Stimulated activated naive B cell treated with anti-CD40 and anti-IgM and Interleukin-4, amounts not matched to agents 10 μg/mL and 1 μg/mL and 100 μg/mL, for 72 hours (primary cell): ENCODE measurements around the gene USH2A.

Source experiments
- ATAC-seq, 2 donors: fragments of 150-1000 bp; cut with Tn5 transposase; replicated peaks; 2 replicates each; pipeline ENCODE4 v1.10.0; 2021; ENCODE audit warnings: moderate library complexity in 1 of 2
- DNase-seq: peaks from one replicate; pipeline ENCODE4 v3.0.0; 2021
- H3K27ac Mint-ChIP-seq: one replicate; pipeline ENCODE4 v1.8.0; 2022; ENCODE audit warnings: mild to moderate bottlenecking, mixed read lengths
- H3K27me3 Mint-ChIP-seq, 2 donors: one replicate each; pipeline ENCODE4 v1.8.0; 2022; ENCODE audit warnings: mixed read lengths in 2 of 2
- H3K36me3 Mint-ChIP-seq, 2 donors: one replicate each; pipeline ENCODE4 v1.8.0; 2022; ENCODE audit warnings: mixed read lengths in 2 of 2, mild to moderate bottlenecking in 1 of 2
- H3K4me1 Mint-ChIP-seq, 2 donors: one replicate each; pipeline ENCODE4 v1.8.0; 2022; ENCODE audit warnings: mixed read lengths in 2 of 2, mild to moderate bottlenecking in 1 of 2
- H3K4me3 Mint-ChIP-seq, 2 donors: one replicate each; pipeline ENCODE4 v1.8.0; 2022; ENCODE audit warnings: mild to moderate bottlenecking in 2 of 2, mixed read lengths in 2 of 2, moderate library complexity in 1 of 2
- H3K9me3 Mint-ChIP-seq, 2 donors: one replicate each; pipeline ENCODE4 v1.8.0; 2022; ENCODE audit warnings: mixed read lengths in 2 of 2, mild to moderate bottlenecking in 1 of 2

Gene USH2A

DNA sequence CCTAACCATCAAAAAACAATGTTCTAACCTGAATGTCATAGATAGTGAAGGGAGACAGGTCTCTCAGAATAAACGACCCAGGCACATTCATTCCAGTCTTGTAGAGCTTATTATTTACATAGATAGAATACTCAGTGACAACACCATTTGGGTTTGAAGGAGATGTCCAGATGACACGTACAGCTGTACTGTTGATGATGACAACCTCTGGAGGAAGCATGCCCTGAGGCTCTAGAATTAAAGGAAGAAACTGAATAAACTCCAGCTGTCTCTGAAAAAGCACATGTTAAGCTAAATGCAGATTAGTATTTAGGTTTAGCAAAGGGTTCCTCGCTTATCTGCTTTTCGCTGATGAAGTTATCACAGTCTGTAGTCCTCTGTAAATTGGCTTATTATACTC is 579.0 kb downstream of the USH2A start:
- Mint-ChIP-seq H3K27me3 (no peaks in the 10 kb centered on the region), H3K36me3 (no peaks in the 10 kb centered on the region), H3K9me3 (peaks cover 0 to 8% of the 10 kb centered on the region in 2 donors), H3K4me1 (no peaks in the 10 kb centered on the region), H3K4me3 (no peak overlapping the region), H3K27ac (no peak overlapping the region)
- DNase-seq (no peak), ATAC-seq (no peak)

DNA sequence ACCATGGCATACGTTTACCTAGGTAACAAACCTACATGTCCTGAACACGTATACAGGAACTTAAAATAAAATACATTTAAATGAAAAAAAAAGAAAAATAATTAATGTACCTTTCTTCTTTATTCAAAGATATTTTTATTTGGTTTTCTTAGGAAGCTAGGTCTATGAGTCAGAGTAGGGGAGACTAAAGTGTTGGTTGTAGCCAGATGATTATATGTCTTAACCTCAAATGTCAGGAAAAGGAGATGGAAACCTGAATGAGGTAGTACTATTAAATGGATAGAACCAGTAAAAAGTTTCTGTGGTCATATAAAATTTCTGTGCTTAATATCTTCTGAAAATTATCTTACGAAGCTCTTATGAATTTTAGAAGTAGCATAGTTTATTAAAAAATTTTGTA is 580.3 kb downstream of the USH2A start:
- no peaks in the 10 kb centered on the region for H3K27me3 Mint-ChIP-seq
- H3K4me3 Mint-ChIP-seq = no peak overlapping the region

DNA sequence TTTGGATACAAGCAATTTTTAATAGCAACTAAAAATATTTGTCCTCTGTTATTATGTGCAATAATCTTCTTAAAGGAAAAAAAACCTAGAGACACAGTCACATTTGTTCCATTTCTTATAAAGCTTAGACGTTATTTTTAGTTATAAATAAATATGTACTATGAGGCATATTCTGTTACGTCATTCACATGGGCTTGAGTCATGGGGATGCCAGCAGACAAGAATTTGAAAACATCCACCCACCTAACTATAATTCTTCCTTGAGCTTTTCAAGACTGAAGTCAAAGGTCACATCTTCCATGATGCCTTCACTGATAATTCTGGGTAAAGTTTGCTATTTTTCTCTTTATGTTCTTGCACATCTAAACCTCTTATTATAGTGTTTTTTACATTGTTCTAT is 587.3 kb downstream of the USH2A start:
- Mint-ChIP-seq H3K27me3 (no peaks in the 10 kb centered on the region), H3K9me3 (peaks cover 2 to 13% of the 10 kb centered on the region in 2 donors), H3K27ac (no peak overlapping the region), H3K36me3 (no peaks in the 10 kb centered on the region), H3K4me1 (no peaks in the 10 kb centered on the region), H3K4me3 (no peak overlapping the region)
- ATAC-seq = no peak
- DNase-seq = no peak

More for the DNA sequence above, 580.3 kb downstream of the USH2A start:
- DNase-seq (no peak), ATAC-seq (no peak)
- no peaks in the 10 kb centered on the region for H3K4me1 Mint-ChIP-seq
- H3K9me3 Mint-ChIP-seq = peaks cover 7 to 8% of the 10 kb centered on the region in 2 donors
- no peak overlapping the region for H3K27ac Mint-ChIP-seq
- H3K36me3 Mint-ChIP-seq = no peaks in the 10 kb centered on the region

DNA sequence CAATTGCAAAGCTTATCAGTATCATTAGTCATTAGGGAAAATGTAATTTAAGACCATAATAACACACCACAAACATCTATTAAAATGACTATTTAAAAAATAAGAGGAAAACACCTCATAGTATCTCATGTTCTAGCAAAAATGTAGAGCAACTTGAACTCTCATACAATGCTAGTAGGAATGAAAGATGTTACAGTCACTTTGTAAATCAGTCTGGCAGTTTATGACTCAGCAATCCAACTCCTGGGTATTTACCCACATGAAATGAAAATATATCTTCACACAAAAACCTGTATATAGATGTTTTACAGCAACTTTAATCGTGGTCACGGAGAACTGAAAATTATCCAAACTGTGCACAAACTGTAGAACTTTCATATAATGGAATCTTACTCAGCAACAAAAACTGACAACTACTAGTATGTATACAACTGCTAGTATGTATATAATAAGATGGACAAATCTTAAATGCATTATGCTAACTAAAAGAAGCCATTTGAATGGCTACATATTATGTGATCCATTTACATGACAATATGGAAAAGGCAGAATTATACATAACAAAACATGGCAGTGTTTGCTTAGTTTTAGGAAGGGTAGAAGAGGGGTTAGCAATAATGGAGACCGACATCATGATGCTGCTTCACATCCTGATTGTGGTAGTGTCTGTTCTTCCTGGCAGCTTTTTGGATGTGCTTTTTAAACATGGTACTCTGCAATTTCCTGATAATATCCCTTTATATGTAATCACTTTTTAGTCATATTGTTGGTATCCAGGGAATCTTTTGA is 589.1 kb downstream of the USH2A start:
- ATAC-seq (no peak), DNase-seq (no peak)
- H3K36me3 Mint-ChIP-seq = no peaks in the 10 kb centered on the region
- H3K4me1 Mint-ChIP-seq = no peaks in the 10 kb centered on the region
- no peak overlapping the region for H3K4me3 Mint-ChIP-seq
- no peaks in the 10 kb centered on the region for H3K27me3 Mint-ChIP-seq
- H3K27ac Mint-ChIP-seq = no peak overlapping the region
- peaks cover 4 to 14% of the 10 kb centered on the region in 2 donors for H3K9me3 Mint-ChIP-seq

DNA sequence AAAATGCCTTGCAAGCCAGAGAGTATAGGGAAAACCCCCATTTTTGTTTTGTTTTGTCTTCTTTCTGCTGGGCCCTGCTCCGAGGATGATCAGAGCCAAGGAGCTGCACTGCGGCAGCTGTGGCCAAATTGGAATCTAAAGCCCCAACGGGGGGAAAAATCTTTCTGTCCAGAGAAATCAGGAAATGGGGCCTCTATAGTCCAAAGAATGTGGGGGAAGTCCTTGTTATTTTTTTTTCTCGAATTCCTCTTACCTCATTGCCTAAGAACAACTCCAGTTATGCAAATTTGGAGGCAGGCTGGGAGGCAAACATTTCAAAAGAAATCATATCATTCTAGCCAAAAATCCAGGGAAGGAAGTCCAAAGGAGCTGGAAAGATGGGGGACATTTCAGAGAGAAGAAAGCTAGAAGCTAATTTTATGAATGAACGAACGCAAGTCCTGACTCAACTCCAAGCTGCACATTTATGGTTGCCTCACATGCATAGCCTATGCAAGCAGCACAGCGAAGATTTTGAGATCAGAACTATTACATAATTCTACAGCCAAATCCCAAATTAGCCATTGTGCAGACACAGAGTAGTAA is 592.9 kb downstream of the USH2A start:
- ATAC-seq (no peak), DNase-seq (no peak)
- Mint-ChIP-seq H3K27me3 (no peaks in the 10 kb centered on the region), H3K27ac (no peak overlapping the region), H3K4me1 (no peaks in the 10 kb centered on the region), H3K9me3 (peaks cover 4 to 7% of the 10 kb centered on the region in 2 donors), H3K4me3 (no peak overlapping the region), H3K36me3 (no peaks in the 10 kb centered on the region)

DNA sequence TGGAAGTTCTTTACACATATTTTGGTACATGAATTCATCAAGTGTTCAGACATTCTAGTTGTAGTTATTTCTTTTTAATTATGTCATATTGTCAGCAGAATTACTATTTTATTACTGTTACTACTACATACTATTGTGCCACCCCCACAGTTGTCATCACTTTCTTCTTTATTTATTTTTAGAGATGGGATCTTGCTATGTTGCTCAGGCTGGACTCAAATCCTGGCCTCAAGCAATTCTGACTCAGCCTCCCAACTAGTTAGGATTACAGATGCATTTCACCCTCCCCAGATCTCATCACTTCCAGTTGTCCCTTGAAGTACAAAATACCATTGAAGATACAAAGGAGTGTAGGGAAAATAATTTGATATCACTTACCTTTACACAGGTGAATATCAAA is 598.2 kb downstream of the USH2A start:
- DNase-seq (no peak), ATAC-seq (no peak)
- no peaks in the 10 kb centered on the region for H3K4me1 Mint-ChIP-seq
- H3K4me3 Mint-ChIP-seq = no peak overlapping the region
- no peaks in the 10 kb centered on the region for H3K36me3 Mint-ChIP-seq
- H3K9me3 Mint-ChIP-seq = peaks cover 3 to 14% of the 10 kb centered on the region in 2 donors
- no peak overlapping the region for H3K27ac Mint-ChIP-seq
- no peaks in the 10 kb centered on the region for H3K27me3 Mint-ChIP-seq

DNA sequence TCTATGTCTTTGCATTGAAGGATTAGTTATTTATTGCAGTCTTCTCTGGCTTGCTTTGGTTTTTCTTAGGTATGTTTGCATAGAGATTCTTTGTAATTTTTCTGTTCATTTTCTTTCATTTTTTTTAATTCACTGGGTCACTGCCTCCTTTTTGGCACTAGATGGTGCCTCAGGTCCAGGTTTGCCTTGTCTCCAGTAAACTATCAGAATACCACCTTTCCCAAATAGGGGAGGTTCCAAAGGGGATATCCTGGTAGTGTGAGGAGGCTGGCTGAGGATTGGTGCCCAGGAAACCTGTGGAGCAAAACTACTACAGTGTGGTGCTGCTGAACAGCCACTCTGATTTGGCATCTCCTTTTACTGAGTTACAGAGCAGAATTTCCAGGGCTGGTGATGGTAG is 599.0 kb downstream of the USH2A start:
- Mint-ChIP-seq H3K9me3 (peaks cover 1 to 14% of the 10 kb centered on the region in 2 donors), H3K4me3 (no peak overlapping the region), H3K36me3 (no peaks in the 10 kb centered on the region), H3K27me3 (no peaks in the 10 kb centered on the region), H3K4me1 (no peaks in the 10 kb centered on the region), H3K27ac (no peak overlapping the region)
- DNase-seq = no peak
- no peak for ATAC-seq

DNA sequence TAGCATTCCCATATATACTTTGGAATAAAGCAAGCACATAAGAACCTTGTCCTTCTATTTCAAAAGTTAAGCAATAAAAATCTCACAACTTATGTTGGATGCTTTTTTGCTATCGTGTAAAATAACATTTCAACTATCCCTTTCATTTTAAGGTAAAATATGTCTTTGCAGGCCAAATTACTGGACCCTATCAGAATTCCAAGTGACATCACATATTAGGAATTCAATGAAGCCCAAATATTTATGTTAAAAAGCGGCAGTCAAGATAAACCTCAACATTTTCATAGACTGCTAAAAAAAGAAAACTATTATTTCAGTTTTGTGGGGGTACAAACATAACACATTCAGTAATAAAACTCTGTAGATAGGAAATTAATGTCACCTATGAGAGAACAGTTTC is 604.1 kb downstream of the USH2A start:
- ATAC-seq (no peak), DNase-seq (no peak)
- Mint-ChIP-seq H3K27ac (no peak overlapping the region), H3K9me3 (peaks cover under 1 to 14% of the 10 kb centered on the region in 2 donors), H3K4me1 (no peaks in the 10 kb centered on the region), H3K36me3 (no peaks in the 10 kb centered on the region), H3K27me3 (no peaks in the 10 kb centered on the region), H3K4me3 (no peak overlapping the region)

DNA sequence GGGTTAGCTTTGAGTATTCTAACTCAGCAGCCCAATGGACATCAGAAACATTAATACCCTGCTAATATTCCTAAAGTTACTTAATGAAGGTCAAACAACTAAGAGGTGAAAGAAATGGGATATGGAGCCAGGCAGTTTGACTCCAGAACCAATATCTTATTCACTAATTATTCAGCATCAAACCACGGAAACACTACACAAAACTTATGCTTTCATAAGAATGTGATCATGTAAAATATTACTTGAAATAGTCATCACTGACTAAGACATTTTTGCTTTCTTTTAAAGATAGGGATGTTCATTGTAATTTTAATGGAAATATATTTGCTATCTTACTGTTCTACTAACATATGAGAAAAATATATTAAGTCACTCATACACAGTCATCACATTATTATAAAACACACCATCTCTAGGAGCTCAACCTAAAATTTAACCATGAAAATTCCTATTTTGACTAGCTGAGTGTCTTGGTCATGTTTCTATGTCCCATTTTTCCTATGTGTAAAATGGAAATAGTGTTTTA is 615.3 kb downstream of the USH2A start:
- Mint-ChIP-seq H3K27ac (no peak overlapping the region), H3K27me3 (no peaks in the 10 kb centered on the region), H3K9me3 (peaks cover 3 to 4% of the 10 kb centered on the region in 2 donors), H3K4me1 (no peaks in the 10 kb centered on the region), H3K4me3 (no peak overlapping the region), H3K36me3 (no peaks in the 10 kb centered on the region)
- DNase-seq (no peak), ATAC-seq (no peak)

DNA sequence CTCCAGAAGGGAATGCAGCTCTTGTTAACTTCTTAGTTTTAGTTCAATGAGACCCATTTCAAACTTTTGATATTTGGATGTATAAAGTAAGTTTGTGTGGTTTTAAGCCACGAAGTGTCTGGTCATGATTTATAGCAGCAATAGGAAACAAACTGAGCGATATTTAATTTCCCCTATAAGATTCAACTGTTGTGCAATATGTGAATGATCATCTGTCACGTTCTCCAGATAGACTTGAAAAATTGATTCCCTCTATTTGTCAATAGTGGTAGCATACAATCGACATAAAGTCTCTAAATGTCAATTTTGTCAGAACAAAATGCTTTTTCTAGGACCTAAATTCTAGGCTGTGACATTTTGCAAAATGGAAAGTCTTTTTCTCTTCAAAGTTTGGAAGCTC is 616.0 kb downstream of the USH2A start:
- Mint-ChIP-seq H3K9me3 (peaks cover 2 to 3% of the 10 kb centered on the region in 2 donors), H3K27me3 (no peaks in the 10 kb centered on the region), H3K4me3 (no peak overlapping the region), H3K4me1 (no peaks in the 10 kb centered on the region), H3K27ac (no peak overlapping the region), H3K36me3 (no peaks in the 10 kb centered on the region)
- DNase-seq (no peak), ATAC-seq (no peak)

DNA sequence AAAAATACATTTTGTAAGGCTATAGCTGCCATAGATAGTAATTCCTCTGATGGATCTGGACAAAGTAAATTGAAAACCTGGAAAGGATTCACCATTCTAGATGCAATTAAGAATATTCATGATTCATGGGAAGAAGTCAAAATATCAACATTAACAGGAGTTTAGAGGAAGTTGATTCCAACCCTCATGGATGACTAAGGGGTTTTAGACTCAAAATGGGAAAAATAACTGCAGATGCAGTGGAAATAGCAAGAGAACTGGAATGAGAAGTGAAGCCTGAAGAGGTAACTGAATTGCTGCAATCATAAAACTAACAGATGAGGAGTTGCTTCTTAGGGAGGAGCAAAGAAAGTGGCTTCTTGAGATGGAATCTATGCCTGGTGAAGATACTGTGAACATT is 625.4 kb downstream of the USH2A start:
- H3K9me3 Mint-ChIP-seq = no peaks in the 10 kb centered on the region
- no peaks in the 10 kb centered on the region for H3K27me3 Mint-ChIP-seq
- DNase-seq (no peak), ATAC-seq (no peak)
- H3K27ac Mint-ChIP-seq = no peak overlapping the region
- no peak overlapping the region for H3K4me3 Mint-ChIP-seq
- no peaks in the 10 kb centered on the region for H3K4me1 Mint-ChIP-seq
- H3K36me3 Mint-ChIP-seq = no peaks in the 10 kb centered on the region

DNA sequence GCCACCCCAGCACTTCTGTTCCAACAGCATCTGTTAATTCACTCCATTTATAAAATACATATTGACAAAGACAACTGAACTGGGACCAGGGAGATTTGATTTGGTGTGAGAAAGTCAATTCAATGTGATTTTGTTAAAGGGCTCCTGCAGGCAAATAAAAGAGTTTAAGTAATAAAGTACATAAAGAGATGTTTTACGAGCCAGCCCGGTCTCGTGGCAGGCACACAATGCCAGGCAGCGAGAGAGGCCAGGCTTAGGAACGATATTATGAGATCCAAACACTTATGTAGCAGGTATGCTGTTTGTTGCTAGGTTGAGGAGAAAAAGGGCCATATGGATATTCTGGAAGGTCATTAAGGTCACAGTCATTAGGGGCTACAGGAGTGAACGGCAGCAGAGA is 629.1 kb downstream of the USH2A start:
- no peaks in the 10 kb centered on the region for H3K36me3 Mint-ChIP-seq
- ATAC-seq = no peak
- H3K4me3 Mint-ChIP-seq = no peak overlapping the region
- no peaks in the 10 kb centered on the region for H3K9me3 Mint-ChIP-seq
- H3K4me1 Mint-ChIP-seq = no peaks in the 10 kb centered on the region
- H3K27me3 Mint-ChIP-seq = no peaks in the 10 kb centered on the region
- DNase-seq = no peak
- no peak overlapping the region for H3K27ac Mint-ChIP-seq

DNA sequence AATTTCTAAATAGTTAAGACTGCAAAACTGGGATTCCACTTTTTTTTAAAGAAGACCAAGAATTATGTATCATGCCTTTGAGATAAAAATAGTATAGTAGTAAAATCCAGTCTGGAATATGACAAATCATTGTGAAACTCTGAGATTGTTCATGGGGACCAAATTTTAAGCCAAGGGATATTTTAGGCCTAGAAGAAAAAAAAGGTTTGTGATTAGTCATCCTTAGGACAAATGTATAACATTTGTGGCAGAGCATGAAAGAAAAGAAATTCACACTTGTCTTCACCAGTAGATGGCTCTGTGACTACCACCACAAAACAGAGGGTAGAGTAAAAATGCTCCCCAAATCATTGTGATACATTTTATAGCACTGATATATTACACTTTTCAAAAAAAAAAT is 630.1 kb downstream of the USH2A start:
- Mint-ChIP-seq H3K4me3 (no peak overlapping the region), H3K27me3 (no peaks in the 10 kb centered on the region), H3K4me1 (no peaks in the 10 kb centered on the region), H3K27ac (no peak overlapping the region), H3K36me3 (no peaks in the 10 kb centered on the region), H3K9me3 (no peaks in the 10 kb centered on the region)
- ATAC-seq = no peak
- no peak for DNase-seq

DNA sequence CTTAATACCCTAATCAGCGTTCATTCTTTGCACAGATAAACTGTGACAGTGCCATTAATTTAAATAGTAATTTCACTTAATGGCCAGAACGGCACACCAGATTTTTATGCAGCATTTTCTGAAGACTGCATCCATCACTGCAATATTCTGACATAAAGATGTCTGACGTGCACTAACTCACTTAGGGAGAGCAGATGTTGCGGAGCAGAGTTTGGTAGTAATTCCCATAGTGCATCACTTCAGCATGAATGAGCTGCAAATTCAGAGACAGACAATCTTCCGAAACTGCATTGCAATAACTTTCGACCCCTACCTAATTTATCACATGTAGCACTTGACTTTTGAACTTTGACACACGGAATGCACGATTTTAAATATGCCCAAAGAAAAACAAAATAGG is 630.8 kb downstream of the USH2A start:
- no peaks in the 10 kb centered on the region for H3K36me3 Mint-ChIP-seq
- no peaks in the 10 kb centered on the region for H3K4me1 Mint-ChIP-seq
- ATAC-seq = no peak
- no peaks in the 10 kb centered on the region for H3K9me3 Mint-ChIP-seq
- no peak for DNase-seq
- H3K4me3 Mint-ChIP-seq = no peak overlapping the region
- no peaks in the 10 kb centered on the region for H3K27me3 Mint-ChIP-seq
- H3K27ac Mint-ChIP-seq = no peak overlapping the region

DNA sequence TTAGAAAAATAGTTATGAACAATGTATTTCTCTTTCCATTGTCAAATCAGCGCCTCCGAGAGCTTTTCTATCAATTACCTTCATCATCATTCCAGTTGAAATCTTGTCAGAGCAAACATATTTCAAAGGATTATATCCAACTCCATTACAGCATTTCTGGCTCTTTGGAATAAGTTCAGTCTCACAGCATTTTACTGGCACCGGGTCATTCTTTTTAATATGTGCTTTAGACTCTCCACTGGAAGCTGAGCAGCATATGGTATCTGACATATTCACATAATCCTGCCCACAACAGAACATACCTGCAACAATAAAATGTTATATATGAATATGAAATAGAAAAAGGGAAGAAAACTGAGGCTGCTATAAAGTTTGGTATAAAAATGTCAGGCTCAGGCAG is 633.3 kb downstream of the USH2A start:
- DNase-seq = no peak
- no peaks in the 10 kb centered on the region for H3K36me3 Mint-ChIP-seq
- no peaks in the 10 kb centered on the region for H3K4me1 Mint-ChIP-seq
- H3K4me3 Mint-ChIP-seq = no peak overlapping the region
- no peaks in the 10 kb centered on the region for H3K27me3 Mint-ChIP-seq
- no peak for ATAC-seq
- H3K9me3 Mint-ChIP-seq = no peaks in the 10 kb centered on the region
- no peak overlapping the region for H3K27ac Mint-ChIP-seq
